ENCODE data around the gene PATJ.
"Not testable (repeated sequence)": the region's sequence is repeated elsewhere in the genome, so short reads cannot be mapped to it uniquely, and the experiment has no call there.

DNA sequence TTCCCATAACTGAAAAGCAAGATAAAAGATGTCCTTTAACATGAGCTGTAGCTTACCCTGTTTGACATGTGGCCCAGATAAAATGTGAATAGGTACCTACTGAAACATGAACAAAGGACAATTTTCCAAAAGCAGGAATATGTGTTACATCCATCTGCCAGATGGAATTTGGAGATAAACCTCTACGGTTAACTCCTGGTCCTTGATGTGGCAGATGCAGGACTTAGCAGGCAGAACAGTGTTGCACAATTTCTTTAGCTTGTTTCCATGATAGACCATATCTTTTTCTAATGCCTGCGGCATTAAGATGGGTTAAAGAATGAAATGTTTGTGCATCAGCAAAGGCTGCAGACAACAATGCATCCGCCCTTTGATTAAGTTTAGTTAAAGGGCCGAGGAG is 437.8 kb downstream of the PATJ start:
- TF ChIP-seq, protein P1, sequence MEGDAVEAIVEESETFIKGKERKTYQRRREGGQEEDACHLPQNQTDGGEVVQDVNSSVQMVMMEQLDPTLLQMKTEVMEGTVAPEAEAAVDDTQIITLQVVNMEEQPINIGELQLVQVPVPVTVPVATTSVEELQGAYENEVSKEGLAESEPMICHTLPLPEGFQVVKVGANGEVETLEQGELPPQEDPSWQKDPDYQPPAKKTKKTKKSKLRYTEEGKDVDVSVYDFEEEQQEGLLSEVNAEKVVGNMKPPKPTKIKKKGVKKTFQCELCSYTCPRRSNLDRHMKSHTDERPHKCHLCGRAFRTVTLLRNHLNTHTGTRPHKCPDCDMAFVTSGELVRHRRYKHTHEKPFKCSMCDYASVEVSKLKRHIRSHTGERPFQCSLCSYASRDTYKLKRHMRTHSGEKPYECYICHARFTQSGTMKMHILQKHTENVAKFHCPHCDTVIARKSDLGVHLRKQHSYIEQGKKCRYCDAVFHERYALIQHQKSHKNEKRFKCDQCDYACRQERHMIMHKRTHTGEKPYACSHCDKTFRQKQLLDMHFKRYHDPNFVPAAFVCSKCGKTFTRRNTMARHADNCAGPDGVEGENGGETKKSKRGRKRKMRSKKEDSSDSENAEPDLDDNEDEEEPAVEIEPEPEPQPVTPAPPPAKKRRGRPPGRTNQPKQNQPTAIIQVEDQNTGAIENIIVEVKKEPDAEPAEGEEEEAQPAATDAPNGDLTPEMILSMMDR (IDR thresholded peaks at IDR 0.05) = not testable (repeated sequence)
- not testable (repeated sequence) for TF ChIP-seq EZH2 (IDR thresholded peaks at IDR 0.05; ENCODE audit: borderline replicate concordance, insufficient read depth, low read depth, low read length, poor library complexity, severe bottlenecking)
